Activated CD8-positive, alpha-beta memory T cell treated with anti-CD3 and anti-CD28 coated beads for 36 hours (primary cell): Measurements from ENCODE around the gene IL1RL1. TPM values are rescaled to one million over a fixed set of nuclear protein-coding genes. Genes with fewer than 3 reads are reported as not detected.
"Not testable (repeated sequence)": the region's sequence is repeated elsewhere in the genome, so short reads cannot be mapped to it uniquely, and the experiment has no call there.

ENCODE experiments used
- CTCF ChIA-PET: fragments of 350-600 bp; sonication (Branson Sonifier 250); formaldehyde crosslinking; loops from one replicate; lab custom pipeline; 2021; ENCODE audit warnings: antibody characterized with exemption; lab: Charles Lee
- POLR2A ChIA-PET: fragments of 350-600 bp; sonication (Branson Sonifier 250); formaldehyde crosslinking; loops from one replicate; lab custom pipeline; 2021; ENCODE audit warnings: antibody characterized with exemption; lab: Charles Lee
- total RNA-seq, 2 experiments: library from RNA; stranded (reverse); gene quantifications; one replicate each; pipeline ENCODE4 v1.2.3, GENCODE V29; 2021

The IL1RL1 gene
- total RNA-seq, 2 experiments from 2014 or later: 0.25 to 0.48 TPM

DNA sequence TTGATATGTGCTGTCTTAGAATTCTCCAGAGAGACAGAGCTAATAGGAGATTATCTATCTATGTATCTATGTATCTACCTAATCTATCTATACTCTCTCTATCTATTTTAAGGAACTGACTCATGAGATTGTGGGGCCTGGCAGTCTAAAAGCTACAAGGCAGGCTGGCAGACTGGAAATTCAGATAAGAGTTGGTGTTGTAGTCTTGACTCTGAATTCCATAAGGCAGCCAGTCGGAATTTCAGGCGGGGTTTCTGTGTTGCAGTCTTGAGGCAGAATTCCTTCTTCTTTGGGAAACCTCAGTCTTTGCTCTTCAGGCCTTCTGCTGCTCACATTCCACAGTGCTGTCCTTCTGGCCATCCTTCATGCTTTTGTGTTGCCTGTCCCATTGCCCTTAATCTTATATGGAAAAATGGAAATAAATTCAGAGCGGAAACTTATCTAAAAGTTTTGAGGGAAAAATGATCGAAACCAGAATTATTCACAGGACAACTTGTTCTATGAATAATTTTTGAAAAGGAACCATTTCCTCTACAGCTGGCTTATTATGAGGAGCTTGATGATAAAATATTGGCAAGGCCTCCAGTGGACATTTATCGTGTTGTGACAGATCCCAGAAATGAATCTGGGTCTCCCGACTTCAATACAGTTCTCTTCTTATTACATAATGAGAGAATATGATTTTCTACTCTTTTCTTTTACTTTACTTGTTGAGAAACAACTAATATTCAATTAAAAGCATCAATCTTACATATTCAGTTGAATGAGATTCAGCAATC, 10.8 kb downstream of the IL1RL1 start:
- ChIA-PET POLR2A (no interaction called here), CTCF (no interaction called here)

DNA sequence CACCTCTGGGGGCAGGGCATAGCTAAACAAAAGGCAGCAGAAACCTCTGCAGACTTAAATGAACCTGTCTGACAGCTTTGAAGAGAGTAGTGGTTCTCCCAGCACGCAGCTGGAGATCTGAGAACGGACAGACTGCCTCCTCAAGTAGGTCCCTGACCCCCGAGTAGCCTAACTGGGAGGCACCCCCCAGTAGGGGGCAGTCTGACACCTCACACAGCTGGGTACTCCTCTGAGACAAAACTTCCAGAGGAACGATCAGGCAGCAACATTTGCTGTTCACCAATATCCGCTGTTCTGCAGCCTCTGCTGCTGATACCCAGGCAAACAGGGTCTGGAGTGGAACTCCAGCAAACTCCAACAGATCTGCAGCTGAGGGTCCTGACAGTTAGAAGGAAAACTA, 13.6 kb downstream of the IL1RL1 start:
- CTCF ChIA-PET, POLR2A ChIA-PET: not testable (repeated sequence)

DNA sequence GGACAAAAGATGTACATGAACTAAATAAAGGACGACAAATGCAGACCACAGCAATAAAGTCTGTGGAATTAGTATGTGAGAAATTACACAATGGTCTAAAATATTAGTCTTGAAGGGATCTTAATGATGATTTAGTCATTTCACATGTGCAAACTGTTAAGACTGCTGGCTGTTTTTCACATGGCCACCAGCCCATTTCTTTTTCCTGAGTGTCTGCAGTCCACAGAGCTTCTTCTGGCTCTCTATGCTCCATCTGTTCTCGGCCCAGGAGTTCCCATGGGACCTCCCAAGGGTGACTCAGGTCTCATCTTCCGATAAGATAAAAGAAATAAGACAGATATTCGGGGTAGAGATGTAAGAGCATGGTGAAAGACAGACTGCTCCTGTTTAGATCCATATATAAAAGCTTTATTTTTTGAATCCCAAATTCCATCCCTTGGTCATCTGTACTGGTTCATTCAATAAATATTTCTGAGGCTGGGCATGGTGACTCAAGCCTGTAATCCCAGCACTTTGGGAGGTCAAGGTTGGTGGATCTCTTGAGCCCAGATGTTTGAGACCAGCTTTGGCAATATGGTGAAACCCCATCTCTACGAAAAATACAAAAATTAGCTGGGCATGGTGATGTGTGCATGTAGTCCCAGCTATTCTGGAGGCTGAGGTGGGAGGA, 20.1 kb downstream of the IL1RL1 start:
- ChIA-PET CTCF (no interaction called here), POLR2A (no interaction called here)

DNA sequence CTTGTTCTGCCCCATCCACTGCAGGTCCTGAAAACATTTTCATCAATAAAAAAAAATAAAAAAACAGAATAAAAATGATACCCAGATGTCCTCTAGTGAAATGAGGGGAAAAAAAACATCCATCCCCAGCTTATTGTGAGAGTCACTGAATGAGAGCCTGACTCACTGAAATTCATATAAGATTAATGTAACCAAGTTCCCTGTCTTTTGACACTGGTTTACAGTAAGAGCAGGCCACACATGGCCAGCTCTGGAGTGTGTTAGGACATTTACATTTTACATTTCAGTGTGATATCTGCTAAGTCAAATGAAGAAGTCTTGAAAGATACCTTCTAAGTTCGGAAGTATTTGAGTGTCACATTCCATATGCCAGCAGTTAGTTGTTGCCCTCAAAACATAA, 23.1 kb downstream of the IL1RL1 start:
- CTCF ChIA-PET: interaction anchor here (1.1 kb wide), 1 partner anchor 94 kb away, joined by 3 read pairs; no protein-coding TSS in a partner anchor
- POLR2A ChIA-PET: no interaction called here

DNA sequence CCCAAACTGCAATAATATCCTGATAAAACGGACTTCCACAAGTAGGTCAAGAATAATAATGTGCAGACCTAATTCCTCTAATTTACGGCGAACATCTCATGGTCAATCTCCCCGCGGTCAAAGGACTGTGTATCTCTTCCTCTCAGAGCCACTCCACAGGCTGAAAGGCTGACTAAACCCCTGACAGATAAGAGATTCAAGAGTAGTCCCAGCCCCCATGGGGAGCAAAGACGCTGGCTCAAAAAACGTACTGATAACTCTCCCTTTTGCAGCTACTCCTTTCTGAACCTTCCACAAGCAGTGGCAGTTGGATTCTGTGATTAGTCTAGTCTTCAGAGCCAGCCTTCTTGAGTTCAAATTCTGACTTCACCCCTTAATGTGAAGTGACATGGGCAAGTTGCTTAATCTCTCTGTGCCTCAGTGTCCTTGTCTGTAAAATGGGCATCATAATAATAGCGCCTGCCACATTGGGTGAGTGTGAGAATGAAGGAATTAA, 24.6 kb downstream of the IL1RL1 start:
- CTCF ChIA-PET: interaction anchor here (0.8 kb wide), 1 partner anchor 39 kb away, joined by 3 read pairs; no protein-coding TSS in a partner anchor
- POLR2A ChIA-PET: interaction anchor here (0.5 kb wide), 1 partner anchor 1593 kb away, joined by 3 read pairs; no protein-coding TSS in a partner anchor

DNA sequence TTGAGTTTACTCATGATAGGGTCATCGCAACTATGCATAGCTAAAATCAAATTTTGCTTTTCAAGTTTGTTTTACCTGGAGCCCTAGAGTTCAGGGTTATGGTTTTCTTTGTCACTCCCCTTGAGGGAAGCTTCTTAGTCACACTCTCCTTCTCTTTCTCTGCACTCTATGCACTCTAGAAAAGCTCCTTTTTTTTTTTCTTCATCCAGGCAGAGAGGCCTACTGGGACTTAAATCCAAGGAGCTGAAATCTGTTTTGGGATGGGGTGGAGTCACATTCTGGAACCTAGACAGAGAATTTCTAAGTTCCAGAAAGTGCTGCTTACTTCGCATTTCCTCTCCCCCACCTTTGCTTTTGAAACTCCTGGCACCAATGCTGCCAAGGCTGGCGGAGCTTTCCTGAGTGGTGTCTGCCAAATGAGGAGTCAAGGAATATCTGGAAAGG, 25.2 kb downstream of the IL1RL1 start:
- POLR2A ChIA-PET: interaction anchor here (0.5 kb wide), 1 partner anchor 1594 kb away, joined by 3 read pairs; no protein-coding TSS in a partner anchor
- CTCF ChIA-PET: interaction anchor here (0.8 to 1.1 kb wide), 2 partner anchors 40 to 316 kb away, joined by 3 read pairs; no protein-coding TSS in a partner anchor

DNA sequence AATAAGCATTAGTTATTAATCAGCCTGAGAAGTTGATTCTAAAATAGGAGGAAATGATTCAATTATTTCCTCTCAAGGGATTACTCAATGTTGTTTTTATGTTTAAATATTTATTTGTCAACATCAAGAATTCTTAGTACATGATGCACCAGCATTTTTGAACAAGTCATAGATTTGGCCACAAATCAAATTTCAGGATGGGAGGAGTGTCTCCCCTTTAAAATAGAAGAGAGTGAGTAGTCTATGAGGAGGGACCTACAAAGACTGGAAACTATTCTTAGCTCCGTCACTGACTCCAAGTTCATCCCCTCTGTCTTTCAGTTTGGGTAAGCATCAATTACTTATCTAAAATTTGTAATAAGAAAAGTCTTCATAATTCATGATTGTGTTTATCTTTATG, 25.6 kb downstream of the IL1RL1 start:
- ChIA-PET CTCF (interaction anchor here (1.1 kb wide), 1 partner anchor 317 kb away, joined by 3 read pairs; no protein-coding TSS in a partner anchor), POLR2A (no interaction called here)

DNA sequence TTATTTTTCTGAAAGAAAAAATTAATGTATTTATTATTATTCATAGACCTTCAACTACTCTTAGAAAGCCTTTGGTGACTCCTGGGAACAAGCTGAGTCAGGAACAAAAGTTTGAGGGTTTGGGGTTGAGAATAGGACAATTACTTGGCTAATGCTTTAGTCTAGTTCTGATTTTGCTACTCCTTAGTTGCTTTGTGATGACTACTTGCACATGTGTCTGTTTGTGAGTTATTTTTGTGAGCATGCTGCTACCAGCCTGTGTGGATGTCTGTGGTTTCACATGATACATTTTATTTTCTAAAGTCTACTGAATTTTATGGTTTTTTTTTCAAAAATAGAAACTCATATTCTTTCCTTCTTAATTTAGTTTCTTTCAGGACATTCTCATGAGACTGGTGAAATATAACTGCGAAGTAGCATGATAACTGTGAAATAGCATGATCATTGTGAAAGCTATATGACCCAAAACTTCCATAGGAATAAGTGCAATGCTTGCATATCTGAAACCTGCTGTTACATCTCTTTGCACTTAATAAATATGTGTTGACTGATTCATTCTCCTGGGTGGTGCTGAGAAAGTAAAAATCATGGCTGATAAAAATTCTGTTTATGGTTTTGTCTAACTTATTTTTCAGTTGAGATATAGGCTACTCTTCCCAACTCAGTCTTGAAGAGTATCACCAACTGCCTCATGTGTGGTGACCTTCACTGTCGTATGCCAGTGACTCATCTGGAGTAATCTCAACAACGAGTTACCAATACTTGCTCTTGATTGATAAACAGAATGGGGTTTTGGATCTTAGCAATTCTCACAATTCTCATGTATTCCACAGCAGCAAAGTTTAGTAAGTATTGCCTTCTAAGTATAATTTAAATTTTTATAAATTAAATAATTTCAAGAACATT, 26.4 kb downstream of the IL1RL1 start:
- ChIA-PET CTCF (interaction anchor here (1.1 kb wide), 1 partner anchor 318 kb away, joined by 3 read pairs; no protein-coding TSS in a partner anchor), POLR2A (no interaction called here)

DNA sequence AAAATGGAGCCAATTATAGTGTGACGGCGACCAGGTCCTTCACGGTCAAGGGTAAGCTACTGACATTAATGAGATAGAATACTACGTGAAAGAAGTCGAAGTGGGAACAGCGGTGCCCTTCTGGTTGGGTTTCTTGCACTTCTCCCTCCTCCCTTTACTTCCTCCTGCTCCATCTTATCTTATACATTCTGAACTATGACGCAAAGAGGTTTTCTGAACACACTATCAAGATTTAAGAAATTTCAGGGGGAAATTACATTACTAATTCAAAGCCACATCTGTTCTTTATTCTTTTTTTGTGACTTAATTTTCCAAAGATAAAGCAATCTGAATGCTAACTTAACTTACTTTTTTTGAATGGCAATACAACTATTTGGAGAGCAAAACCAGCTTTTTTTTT, 29.4 kb downstream of the IL1RL1 start:
- ChIA-PET POLR2A (no interaction called here), CTCF (no interaction called here)

DNA sequence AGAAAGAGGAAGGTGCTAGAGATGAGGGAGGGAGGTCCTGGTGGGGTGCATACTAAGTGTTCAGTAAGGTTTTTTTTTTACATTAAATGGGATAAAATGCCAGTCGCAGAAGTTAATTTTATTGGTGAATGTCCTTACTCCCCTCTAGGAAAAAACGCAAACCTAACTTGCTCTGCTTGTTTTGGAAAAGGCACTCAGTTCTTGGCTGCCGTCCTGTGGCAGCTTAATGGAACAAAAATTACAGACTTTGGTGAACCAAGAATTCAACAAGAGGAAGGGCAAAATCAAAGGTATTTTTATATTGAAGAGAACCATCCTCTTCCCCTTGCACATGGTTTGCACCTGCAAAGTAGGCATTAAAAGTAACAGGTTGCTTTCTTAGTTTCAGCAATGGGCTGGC, 31.5 kb downstream of the IL1RL1 start:
- POLR2A ChIA-PET: no interaction called here
- CTCF ChIA-PET: no interaction called here

DNA sequence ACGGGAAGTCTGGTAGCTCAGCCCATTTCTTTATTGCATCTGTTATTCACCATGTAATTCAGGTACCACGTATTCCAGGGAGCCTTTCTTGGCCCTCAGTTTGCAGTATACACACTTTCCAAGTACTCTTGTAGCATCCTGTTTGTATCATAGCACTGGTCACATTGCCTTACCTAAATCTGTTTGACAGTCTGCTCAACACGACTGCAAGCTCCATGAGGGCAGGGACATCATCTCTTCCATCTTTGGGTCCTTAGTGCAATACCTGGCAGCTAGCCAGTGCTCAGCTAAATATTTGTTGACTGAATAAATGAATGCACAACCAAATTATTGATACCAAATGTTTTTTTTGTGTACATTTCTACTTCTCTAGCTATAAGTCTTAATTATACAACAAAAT, 33.0 kb downstream of the IL1RL1 start:
- ChIA-PET POLR2A (no interaction called here), CTCF (no interaction called here)

DNA sequence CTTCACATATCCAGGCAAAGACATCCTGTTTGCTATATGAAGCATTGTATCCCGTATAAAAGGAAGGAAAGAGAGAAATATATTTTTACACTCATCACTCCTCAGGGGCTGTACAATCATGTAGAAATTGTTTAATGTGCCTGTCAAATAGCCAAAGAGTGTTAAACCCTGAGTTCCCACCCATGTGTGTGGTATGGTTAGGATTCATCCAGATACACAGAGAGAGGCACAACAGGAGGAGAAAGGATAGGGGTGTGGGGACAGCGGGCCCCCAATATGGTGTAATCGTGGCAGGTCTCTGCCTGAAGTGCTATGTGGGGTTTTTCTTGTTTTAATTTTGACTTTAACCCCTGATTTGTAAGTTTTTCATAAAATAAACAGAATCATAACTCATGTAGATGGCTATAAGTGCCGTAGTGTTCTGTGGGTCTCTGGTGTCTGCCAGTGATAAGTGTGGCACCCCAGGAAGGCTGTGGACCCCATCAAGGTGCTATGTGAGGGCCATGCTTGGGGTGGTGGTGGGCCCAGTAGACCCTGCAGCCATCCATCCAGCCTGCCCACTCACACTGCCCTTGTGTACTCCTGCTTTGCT, 34.1 kb downstream of the IL1RL1 start:
- ChIA-PET POLR2A (no interaction called here), CTCF (no interaction called here)

DNA sequence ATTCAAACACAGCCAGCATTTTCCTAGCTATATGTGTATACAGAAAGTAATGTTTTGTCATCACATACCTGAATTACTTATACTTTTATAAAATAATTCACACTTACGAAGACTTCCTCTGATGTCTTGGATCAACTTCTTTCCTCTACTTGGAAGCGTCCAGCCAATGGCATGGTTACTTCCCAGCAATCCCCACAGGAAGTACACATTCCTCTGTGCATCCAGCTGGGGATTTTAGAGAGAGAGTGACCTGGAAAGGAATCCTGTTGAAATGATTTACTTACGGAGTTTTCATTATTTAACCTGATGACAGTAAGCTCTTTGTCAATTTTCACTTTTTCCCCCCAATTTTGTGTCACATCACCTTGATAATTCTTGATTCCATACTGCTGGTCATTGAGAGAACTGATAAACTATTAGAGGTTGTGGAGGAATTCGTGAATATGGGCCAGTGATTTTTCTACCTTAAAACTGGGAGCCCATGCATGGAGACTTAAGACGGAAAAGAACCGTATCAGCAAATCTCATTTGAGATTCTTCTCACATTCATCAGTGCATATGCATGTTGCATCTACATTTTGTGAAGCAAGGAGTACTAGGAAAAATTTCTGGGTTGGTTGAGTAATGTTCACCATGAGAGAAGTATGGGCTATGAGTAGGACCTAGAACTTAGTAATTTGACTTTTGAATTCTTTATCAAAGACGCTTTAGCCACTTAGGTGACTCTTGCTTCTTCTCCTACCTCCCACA, 35.2 kb downstream of the IL1RL1 start:
- CTCF ChIA-PET: no interaction called here
- POLR2A ChIA-PET: no interaction called here

DNA sequence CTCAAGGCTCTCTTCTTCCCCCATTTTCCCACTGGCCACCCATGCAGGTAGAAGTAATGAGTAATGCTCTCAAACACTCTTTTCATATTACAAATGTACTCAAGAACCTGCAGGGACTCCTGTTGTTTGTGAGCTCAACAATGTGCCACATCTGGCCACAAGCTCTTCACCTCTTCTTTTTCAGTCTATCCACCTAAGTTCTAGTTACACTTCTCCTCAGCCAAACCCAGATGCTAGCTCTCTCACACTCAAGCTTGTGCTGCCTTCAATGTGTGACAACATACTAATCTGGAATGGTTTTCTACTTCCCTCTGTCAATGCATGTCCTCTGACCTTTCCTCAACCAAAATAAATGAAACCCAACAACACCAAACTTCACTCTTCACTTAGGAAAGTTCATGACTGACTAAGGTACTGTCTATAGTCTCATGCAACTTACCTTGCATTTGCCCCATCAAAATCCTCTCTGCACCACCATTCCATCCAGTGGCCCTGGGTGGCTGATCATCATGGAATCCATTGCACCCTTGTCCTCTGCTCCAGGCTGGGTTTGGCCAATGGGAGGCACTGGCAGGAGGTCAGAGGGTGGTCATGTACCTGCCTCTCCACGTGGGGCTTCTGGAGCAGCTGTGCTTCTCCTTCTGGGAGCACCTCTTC, 38.9 kb downstream of the IL1RL1 start:
- ChIA-PET POLR2A (no interaction called here), CTCF (interaction anchor here (1.2 kb wide), 1 partner anchor 110 kb away, joined by 3 read pairs; no protein-coding TSS in a partner anchor)

DNA sequence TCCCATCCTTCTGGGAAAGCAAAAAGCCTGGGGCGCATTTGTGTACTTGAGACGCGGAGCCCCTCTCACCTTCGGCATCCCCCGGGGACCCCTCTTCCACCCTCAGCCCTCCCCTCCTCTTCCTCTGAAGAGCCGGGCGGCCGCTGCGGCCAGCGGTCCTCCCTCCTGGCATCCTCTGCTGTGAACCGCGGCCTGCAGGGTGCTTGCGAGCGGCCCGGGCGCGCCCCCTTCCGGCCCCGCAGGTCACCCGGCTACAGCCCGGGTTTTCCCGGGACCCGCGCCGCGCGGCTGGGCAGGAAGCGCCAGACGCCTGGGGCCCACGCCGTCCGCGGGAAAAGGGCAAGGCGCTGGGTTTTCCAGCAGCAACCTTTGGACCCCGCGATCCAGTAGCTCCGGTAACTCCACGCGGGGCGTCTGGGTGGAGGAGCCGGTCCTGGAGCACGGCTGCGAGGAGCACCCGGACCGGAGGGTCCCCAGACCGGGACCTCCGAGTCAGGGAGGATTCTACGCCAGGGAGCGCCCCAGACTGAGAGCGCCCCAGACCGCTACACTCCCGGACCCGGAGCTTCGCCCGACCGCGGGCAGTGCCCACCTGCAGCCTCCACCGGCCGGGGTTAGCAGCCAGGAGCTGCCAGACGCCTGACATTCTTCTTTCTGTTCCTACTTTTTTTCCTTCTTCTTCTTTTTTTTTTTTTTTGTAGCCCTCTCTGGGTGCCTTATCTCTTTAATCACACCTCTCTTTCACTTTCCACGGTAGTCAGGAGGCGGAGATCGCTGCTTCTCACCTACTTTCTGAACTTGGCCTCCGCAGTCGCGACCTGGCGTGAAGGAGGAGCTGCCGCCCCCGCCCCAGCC, 44.4 kb downstream of the IL1RL1 start, which contains the start of gene IL18R1:
Gene IL18R1 (plus strand): TSS at position 271 of the 855 bp plus-strand sequence. CDS start 6,865 bp downstream, outside the sequence.
- ChIA-PET POLR2A (interaction anchor here (0.6 to 0.7 kb wide), 2 partner anchors 468 to 1047 kb away, joined by 3 to 4 read pairs; partner anchors contain the start of gene RNF149), CTCF (interaction anchor here (0.7 to 1.9 kb wide), 21 partner anchors 12 to 471 kb away, joined by 3 to 8 read pairs (median 3); partner anchors contain the start of gene IL18RAP)

DNA sequence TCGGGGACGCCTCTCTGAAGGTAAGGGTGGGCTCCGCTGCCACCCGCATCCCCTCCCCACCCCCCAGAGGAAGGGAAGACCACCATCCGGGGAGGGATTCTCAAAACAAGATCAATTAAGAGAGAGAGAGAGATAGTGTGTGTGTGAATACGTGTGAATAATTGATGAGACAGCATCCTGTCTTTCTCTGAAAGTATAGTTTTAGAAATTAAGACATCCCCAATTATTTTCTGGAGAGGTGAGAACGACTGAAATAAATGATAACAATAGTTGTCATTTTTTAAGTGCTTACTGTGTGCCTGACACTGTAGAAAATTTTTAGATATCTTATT, 45.0 kb downstream of the IL1RL1 start:
- ChIA-PET CTCF (interaction anchor here (0.7 to 1.9 kb wide), 21 partner anchors 11 to 471 kb away, joined by 3 to 8 read pairs (median 3); partner anchors contain the start of gene IL18RAP), POLR2A (no interaction called here)
